Panc1 (cell line): ENCODE measurements around the gene INSYN2B. TPM values are rescaled to one million over a fixed set of nuclear protein-coding genes. Genes with fewer than 3 reads are reported as not detected.

Experiments
- ATAC-seq: fragments of 200-7000 bp; cut with Tn5 transposase; 2 replicates; pipeline ENCODE4 v1.9.1; 2020; ENCODE audit warnings: mild to moderate bottlenecking, moderate library complexity
- BruUV-seq: library from RNA; stranded (reverse); fragments of 400-500 nt; replicated peaks from 2 replicates; lab custom pipeline; 2021; lab: Mats Ljungman, UMichigan
- CTCF ChIA-PET: fragments of 300-600 bp; sonication (Branson Sonifier 250); formaldehyde crosslinking; loops from one replicate; lab custom pipeline; 2022; ENCODE audit warnings: antibody characterized with exemption; lab: Charles Lee
- POLR2A ChIA-PET: fragments of 300-600 bp; sonication (Branson Sonifier 250); formaldehyde crosslinking; loops from one replicate; lab custom pipeline; 2022; ENCODE audit warnings: antibody characterized with exemption; lab: Charles Lee
- DNase-seq: peaks from one replicate; pipeline ENCODE4 v3.0.0-alpha.2; 2010; ENCODE audit warnings: low read depth, low spot score
- H3K27ac ChIP-seq: 2 replicates; pipeline ENCODE4 v1.5.1; 2011; ENCODE audit warnings: mild to moderate bottlenecking, low read length, inconsistent platforms
- H3K27me3 ChIP-seq: fragments of 200-500 bp; sonication (Bioruptor generic); 2 replicates; pipeline ENCODE4 v1.6.0; 2014; ENCODE audit warnings: low read length, inconsistent platforms; ENCODE audit not compliant: control insufficient read depth, insufficient read depth
- H3K36me3 ChIP-seq: fragments of 200-500 bp; sonication (Bioruptor generic); 2 replicates; pipeline ENCODE4 v1.5.1; 2014; ENCODE audit warnings: inconsistent platforms, mild to moderate bottlenecking, low read length, moderate library complexity; ENCODE audit not compliant: control insufficient read depth, insufficient read depth
- H3K4me1 ChIP-seq: 2 replicates; pipeline ENCODE4 v1.5.1; 2011; ENCODE audit warnings: inconsistent platforms, mild to moderate bottlenecking, low read length, moderate library complexity; ENCODE audit not compliant: control insufficient read depth, insufficient read depth
- H3K4me3 ChIP-seq, 2 experiments: 2 replicates each; pipeline ENCODE4 v1.5.1; 2011 to 2012; ENCODE audit warnings: low read depth in 2 of 2, low read length in 2 of 2, mild to moderate bottlenecking in 2 of 2, inconsistent platforms in 1 of 2, moderate library complexity in 1 of 2
- H3K9me3 ChIP-seq: fragments of 200-500 bp; sonication (Bioruptor generic); 2 replicates; pipeline ENCODE4 v1.5.1; 2014; ENCODE audit warnings: low read depth, mild to moderate bottlenecking, inconsistent platforms, low read length, moderate library complexity; ENCODE audit not compliant: control insufficient read depth, insufficient read depth
- POLR2AphosphoS5 ChIP-seq: IDR thresholded peaks from 2 replicates; pipeline ENCODE4 v1.6.1; 2012; ENCODE audit warnings: mild to moderate bottlenecking, low read depth, low read length, moderate library complexity
- SIN3A ChIP-seq: IDR thresholded peaks from 2 replicates; pipeline ENCODE4 v1.6.1; 2012; ENCODE audit warnings: low read depth, mild to moderate bottlenecking, low read length, moderate library complexity, borderline replicate concordance; ENCODE audit not compliant: insufficient read depth
- TCF7L2 ChIP-seq: IDR thresholded peaks from 2 replicates; pipeline ENCODE4 v1.6.1; 2011; ENCODE audit warnings: mild to moderate bottlenecking, low read depth, low read length, inconsistent platforms
- in situ Hi-C: cut with HindIII; loops from 2 replicates; pipeline ENCODE4 v1.10.0; 2016; ENCODE audit warnings: low sequenced_read_pairs, low pct_unique_long_range_greater_than_20kb
- intact Hi-C: fragments of 100-400 bp; cut with micrococcal nuclease; formaldehyde crosslinking; loops from one replicate; pipeline ENCODE4 v1.10.0; 2022; ENCODE audit not compliant: unreplicated experiment
- total RNA-seq: library from RNA; stranded (reverse); gene quantifications from one replicate; pipeline ENCODE4 v1.2.1, GENCODE V29; 2021; ENCODE audit not compliant: unreplicated experiment
- TF ChIP-seq, protein P1 (sequence below), 2 experiments: IDR thresholded peaks; 2 replicates each; pipeline ENCODE4 v1.6.1; 2011 to 2012; ENCODE audit warnings: low read depth in 2 of 2, control low read depth in 1 of 2, low read length in 1 of 2, mild to moderate bottlenecking in 1 of 2, moderate library complexity in 1 of 2; ENCODE audit not compliant: insufficient read depth in 1 of 2
- TF ChIP-seq, protein P2 (sequence below): fragments of 450-650 bp; IDR thresholded peaks from 2 replicates; pipeline ENCODE4 v1.5.1; 2017; ENCODE audit warnings: mild to moderate bottlenecking

Gene INSYN2B
- total RNA-seq, 1 experiment from 2014 or later: 0.28 TPM

DNA sequence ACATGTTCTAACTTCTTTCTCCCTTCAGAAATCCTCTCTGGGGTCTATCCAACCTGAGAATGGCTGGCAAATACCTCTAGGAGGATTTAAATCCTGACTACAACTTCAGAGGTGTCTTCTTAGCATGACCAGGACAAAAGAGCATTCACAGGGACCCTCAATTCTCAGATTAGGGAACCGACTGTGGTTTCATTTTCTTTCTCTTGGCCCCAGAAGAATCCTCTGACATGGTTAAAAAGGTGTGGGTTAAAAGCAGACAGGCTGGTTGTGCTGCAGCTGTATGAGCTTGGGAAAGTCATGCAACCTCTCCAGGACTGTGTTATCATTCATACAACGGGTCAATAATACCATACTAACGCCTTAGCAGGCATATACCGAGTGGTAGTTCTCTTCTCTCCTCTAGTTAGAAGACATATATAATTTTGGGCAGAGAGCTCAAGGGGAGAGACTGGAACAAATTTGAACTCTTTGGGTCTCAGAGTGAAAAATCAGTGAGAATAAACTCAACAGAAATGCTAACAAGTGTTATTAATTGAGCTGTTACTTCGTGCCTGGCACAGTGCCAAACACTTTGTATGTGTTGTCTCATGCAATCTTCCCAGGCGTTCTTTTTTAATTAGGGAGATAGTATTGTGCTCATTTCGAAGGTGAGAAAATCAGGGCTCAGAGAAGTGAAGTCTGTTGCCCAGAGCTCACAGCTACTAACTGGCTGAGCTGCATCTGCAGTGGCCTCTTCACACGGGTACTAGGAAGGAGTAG is 35.2 kb downstream of the INSYN2B start:
- CTCF ChIA-PET: no interaction called here
- no peaks in the 10 kb centered on the region for H3K27me3 ChIP-seq

DNA sequence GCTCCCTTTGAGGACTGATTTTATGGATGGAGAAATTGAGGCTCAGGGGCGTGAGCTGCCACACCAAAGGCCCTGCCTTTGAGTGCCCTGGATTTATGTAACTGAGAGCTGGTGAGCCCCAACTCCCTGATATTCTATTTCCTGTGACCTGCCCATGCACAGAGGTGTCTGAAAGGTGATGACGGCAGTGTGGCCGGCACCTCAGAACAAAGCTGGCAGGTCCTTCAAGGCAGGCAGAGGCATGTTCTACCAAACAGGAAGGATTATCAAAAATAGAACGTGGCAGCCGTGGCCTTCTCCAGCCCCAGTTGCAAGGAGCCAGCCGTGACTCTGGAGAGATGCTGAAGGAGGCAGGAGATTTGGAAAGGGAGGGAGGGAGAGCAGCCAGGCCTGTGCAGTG is 36.2 kb downstream of the INSYN2B start:
- intact Hi-C loops (no loop called here), in situ Hi-C loops (no loop called here)
- BruUV-seq: no TSS peak
- no peak for DNase-seq
- Histone ChIP-seq H3K36me3 (no peaks in the 10 kb centered on the region), H3K9me3 (no peaks in the 10 kb centered on the region), H3K4me1 (peaks cover 5% of the 10 kb centered on the region; the same call in 1 of the 2 replicates), H3K27ac (no peak overlapping the region), H3K27me3 (no peaks in the 10 kb centered on the region), H3K4me3 (no peak overlapping the region)
- ChIA-PET POLR2A (no interaction called here), CTCF (no interaction called here)
- no peak for ATAC-seq
- TF ChIP-seq POLR2AphosphoS5: no peak
- no peak for TF ChIP-seq SIN3A
- TF ChIP-seq, protein P1, sequence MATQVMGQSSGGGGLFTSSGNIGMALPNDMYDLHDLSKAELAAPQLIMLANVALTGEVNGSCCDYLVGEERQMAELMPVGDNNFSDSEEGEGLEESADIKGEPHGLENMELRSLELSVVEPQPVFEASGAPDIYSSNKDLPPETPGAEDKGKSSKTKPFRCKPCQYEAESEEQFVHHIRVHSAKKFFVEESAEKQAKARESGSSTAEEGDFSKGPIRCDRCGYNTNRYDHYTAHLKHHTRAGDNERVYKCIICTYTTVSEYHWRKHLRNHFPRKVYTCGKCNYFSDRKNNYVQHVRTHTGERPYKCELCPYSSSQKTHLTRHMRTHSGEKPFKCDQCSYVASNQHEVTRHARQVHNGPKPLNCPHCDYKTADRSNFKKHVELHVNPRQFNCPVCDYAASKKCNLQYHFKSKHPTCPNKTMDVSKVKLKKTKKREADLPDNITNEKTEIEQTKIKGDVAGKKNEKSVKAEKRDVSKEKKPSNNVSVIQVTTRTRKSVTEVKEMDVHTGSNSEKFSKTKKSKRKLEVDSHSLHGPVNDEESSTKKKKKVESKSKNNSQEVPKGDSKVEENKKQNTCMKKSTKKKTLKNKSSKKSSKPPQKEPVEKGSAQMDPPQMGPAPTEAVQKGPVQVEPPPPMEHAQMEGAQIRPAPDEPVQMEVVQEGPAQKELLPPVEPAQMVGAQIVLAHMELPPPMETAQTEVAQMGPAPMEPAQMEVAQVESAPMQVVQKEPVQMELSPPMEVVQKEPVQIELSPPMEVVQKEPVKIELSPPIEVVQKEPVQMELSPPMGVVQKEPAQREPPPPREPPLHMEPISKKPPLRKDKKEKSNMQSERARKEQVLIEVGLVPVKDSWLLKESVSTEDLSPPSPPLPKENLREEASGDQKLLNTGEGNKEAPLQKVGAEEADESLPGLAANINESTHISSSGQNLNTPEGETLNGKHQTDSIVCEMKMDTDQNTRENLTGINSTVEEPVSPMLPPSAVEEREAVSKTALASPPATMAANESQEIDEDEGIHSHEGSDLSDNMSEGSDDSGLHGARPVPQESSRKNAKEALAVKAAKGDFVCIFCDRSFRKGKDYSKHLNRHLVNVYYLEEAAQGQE (IDR thresholded peaks at IDR 0.05; ENCODE audit: insufficient read depth in 1 of 2, low read depth in 2 of 2, low read length in 1 of 2): no peak
- TF ChIP-seq TCF7L2: no peak
- TF ChIP-seq, protein P2, sequence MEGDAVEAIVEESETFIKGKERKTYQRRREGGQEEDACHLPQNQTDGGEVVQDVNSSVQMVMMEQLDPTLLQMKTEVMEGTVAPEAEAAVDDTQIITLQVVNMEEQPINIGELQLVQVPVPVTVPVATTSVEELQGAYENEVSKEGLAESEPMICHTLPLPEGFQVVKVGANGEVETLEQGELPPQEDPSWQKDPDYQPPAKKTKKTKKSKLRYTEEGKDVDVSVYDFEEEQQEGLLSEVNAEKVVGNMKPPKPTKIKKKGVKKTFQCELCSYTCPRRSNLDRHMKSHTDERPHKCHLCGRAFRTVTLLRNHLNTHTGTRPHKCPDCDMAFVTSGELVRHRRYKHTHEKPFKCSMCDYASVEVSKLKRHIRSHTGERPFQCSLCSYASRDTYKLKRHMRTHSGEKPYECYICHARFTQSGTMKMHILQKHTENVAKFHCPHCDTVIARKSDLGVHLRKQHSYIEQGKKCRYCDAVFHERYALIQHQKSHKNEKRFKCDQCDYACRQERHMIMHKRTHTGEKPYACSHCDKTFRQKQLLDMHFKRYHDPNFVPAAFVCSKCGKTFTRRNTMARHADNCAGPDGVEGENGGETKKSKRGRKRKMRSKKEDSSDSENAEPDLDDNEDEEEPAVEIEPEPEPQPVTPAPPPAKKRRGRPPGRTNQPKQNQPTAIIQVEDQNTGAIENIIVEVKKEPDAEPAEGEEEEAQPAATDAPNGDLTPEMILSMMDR: no peak

More for the DNA sequence above, 35.2 kb downstream of the INSYN2B start:
- in situ Hi-C loops: no loop called here
- no TSS peak for BruUV-seq
- Histone ChIP-seq H3K36me3 (no peaks in the 10 kb centered on the region), H3K4me3 (no peak overlapping the region), H3K4me1 (peaks cover 5% of the 10 kb centered on the region; the same call in 1 of the 2 replicates), H3K9me3 (no peaks in the 10 kb centered on the region), H3K27ac (no peak overlapping the region)
- POLR2A ChIA-PET: no interaction called here
- intact Hi-C loops: no loop called here
- ATAC-seq (no peak), DNase-seq (no peak)
- TF ChIP-seq, protein P2: no peak
- TF ChIP-seq, protein P1 (IDR thresholded peaks at IDR 0.05; ENCODE audit: insufficient read depth in 1 of 2, low read depth in 2 of 2, low read length in 1 of 2): no peak
- TF ChIP-seq TCF7L2 (no peak), POLR2AphosphoS5 (no peak), SIN3A (no peak)
